Measurements from ENCODE around the gene KLF13. TPM values are rescaled to one million over a fixed set of nuclear protein-coding genes. Genes with fewer than 3 reads are reported as not detected.

Gene KLF13
- total RNA-seq, 4 donors from 2014 or later, result 50.8 to 151 (median 98.7) TPM

- no peak overlapping the region for H3K4me3 ChIP-seq (ENCODE audit: low read depth, poor library complexity, severe bottlenecking)
These were observed 3.6 kb downstream of the KLF13 start for GRCh38 chr15:31330111-31330785.

GRCh38 chr15:31330836-31331235, 4.2 kb downstream of the KLF13 start:
- 54 to 64% methylated on average over 4 of the region's 4 CpGs for WGBS, 2 donors
- no peak for TF ChIP-seq POLR2A (IDR thresholded peaks at IDR 0.05)
- TF ChIP-seq, protein P1, sequence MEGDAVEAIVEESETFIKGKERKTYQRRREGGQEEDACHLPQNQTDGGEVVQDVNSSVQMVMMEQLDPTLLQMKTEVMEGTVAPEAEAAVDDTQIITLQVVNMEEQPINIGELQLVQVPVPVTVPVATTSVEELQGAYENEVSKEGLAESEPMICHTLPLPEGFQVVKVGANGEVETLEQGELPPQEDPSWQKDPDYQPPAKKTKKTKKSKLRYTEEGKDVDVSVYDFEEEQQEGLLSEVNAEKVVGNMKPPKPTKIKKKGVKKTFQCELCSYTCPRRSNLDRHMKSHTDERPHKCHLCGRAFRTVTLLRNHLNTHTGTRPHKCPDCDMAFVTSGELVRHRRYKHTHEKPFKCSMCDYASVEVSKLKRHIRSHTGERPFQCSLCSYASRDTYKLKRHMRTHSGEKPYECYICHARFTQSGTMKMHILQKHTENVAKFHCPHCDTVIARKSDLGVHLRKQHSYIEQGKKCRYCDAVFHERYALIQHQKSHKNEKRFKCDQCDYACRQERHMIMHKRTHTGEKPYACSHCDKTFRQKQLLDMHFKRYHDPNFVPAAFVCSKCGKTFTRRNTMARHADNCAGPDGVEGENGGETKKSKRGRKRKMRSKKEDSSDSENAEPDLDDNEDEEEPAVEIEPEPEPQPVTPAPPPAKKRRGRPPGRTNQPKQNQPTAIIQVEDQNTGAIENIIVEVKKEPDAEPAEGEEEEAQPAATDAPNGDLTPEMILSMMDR (IDR thresholded peaks at IDR 0.05), result no peak
- H3K4me3 ChIP-seq (ENCODE audit: low read depth, poor library complexity, severe bottlenecking), result no peak overlapping the region
- no peak for DNase-seq (ENCODE audit: low spot score in 2 of 2)
- intact Hi-C loops (cut with DNase I; ENCODE audit: low total_unique reads), result no loop called here

More at GRCh38 chr15:31330111-31330785, 3.6 kb downstream of the KLF13 start:
- 38 to 39% methylated on average over 10 of the region's 10 CpGs for WGBS, 2 donors
- intact Hi-C loops (cut with DNase I; ENCODE audit: low total_unique reads), result no loop called here
- DNase-seq (ENCODE audit: low spot score in 2 of 2), result no peak
- no peak for TF ChIP-seq POLR2A (IDR thresholded peaks at IDR 0.05)
- TF ChIP-seq, protein P1 (IDR thresholded peaks at IDR 0.05), result no peak

- H3K4me3 ChIP-seq (ENCODE audit: low read depth, poor library complexity, severe bottlenecking), result no peak overlapping the region
- 61 to 75% methylated on average over 5 of the region's 5 CpGs for WGBS, 2 donors
- intact Hi-C loops (cut with DNase I; ENCODE audit: low total_unique reads), result no loop called here
- no peak for TF ChIP-seq POLR2A (IDR thresholded peaks at IDR 0.05)
- TF ChIP-seq, protein P1 (IDR thresholded peaks at IDR 0.05), result no peak
- no peak for DNase-seq (ENCODE audit: low spot score in 2 of 2)
These were observed 4.8 kb downstream of the KLF13 start for GRCh38 chr15:31331389-31331788.

GRCh38 chr15:31332020-31332680, 5.5 kb downstream of the KLF13 start:
- intact Hi-C loops (cut with DNase I; ENCODE audit: low total_unique reads), result no loop called here
- DNase-seq (ENCODE audit: low spot score in 2 of 2), result no peak
- H3K4me3 ChIP-seq (ENCODE audit: low read depth, poor library complexity, severe bottlenecking), result no peak overlapping the region
- WGBS, 2 donors, result 58 to 59% methylated on average over 8 to 9 of the region's 9 CpGs
- TF ChIP-seq, protein P1 (IDR thresholded peaks at IDR 0.05), result no peak
- TF ChIP-seq POLR2A (IDR thresholded peaks at IDR 0.05), result no peak

GRCh38 chr15:31332681-31333071, 6.0 kb downstream of the KLF13 start:
- WGBS, 2 donors, result 86 to 100% methylated on average over 1 of the region's 1 CpG
- no peak overlapping the region for H3K4me3 ChIP-seq (ENCODE audit: low read depth, poor library complexity, severe bottlenecking)
- DNase-seq (ENCODE audit: low spot score in 2 of 2), result no peak
- intact Hi-C loops (cut with DNase I; ENCODE audit: low total_unique reads), result no loop called here
- TF ChIP-seq POLR2A (IDR thresholded peaks at IDR 0.05), result no peak
- TF ChIP-seq, protein P1 (IDR thresholded peaks at IDR 0.05), result no peak
